Measurements from ENCODE around the gene ABHD16A.

DNA sequence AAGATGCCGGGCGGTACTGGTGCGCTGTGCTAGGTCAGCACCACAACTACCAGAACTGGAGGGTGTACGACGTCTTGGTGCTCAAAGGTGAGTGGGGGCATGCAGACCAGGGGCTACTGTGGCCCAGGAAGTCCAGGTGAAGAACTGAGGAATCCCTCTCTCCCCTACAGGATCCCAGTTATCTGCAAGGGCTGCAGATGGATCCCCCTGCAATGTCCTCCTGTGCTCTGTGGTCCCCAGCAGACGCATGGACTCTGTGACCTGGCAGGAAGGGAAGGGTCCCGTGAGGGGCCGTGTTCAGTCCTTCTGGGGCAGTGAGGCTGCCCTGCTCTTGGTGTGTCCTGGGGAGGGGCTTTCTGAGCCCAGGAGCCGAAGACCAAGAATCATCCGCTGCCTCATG is 4.6 kb upstream of the ABHD16A start:
- TF ChIP-seq, protein P1, sequence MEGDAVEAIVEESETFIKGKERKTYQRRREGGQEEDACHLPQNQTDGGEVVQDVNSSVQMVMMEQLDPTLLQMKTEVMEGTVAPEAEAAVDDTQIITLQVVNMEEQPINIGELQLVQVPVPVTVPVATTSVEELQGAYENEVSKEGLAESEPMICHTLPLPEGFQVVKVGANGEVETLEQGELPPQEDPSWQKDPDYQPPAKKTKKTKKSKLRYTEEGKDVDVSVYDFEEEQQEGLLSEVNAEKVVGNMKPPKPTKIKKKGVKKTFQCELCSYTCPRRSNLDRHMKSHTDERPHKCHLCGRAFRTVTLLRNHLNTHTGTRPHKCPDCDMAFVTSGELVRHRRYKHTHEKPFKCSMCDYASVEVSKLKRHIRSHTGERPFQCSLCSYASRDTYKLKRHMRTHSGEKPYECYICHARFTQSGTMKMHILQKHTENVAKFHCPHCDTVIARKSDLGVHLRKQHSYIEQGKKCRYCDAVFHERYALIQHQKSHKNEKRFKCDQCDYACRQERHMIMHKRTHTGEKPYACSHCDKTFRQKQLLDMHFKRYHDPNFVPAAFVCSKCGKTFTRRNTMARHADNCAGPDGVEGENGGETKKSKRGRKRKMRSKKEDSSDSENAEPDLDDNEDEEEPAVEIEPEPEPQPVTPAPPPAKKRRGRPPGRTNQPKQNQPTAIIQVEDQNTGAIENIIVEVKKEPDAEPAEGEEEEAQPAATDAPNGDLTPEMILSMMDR (conservative IDR thresholded peaks at IDR 0.05; ENCODE audit: low read length) = no peak
- no peak for TF ChIP-seq EZH2phosphoT487 (IDR thresholded peaks at IDR 0.05; ENCODE audit: borderline replicate concordance)
